ENCODE measurements around the gene PRKCH.

Gene PRKCH

GRCh38 chr14:61499991-61500390, 178.6 kb downstream of the PRKCH start:
- no peak for DNase-seq

- no peak for DNase-seq
These were observed 180.5 kb downstream of the PRKCH start for GRCh38 chr14:61501714-61502458.

- DNase-seq, result no peak
These were observed 181.2 kb downstream of the PRKCH start for GRCh38 chr14:61502459-61503093.

GRCh38 chr14:61503167-61503801, 181.9 kb downstream of the PRKCH start:
- no peak for DNase-seq

GRCh38 chr14:61504901-61505300, 183.5 kb downstream of the PRKCH start:
- DNase-seq, result no peak

- no peak for DNase-seq
These were observed 184.7 kb downstream of the PRKCH start for GRCh38 chr14:61505815-61506809.

- DNase-seq, result no peak
These were observed 187.1 kb downstream of the PRKCH start for GRCh38 chr14:61508526-61508925.

- no peak for DNase-seq
These were observed 189.6 kb downstream of the PRKCH start for GRCh38 chr14:61510736-61511557.

- no peak for DNase-seq
These were observed 190.2 kb downstream of the PRKCH start for GRCh38 chr14:61511558-61511948.

GRCh38 chr14:61512026-61512834, 190.9 kb downstream of the PRKCH start:
- DNase-seq, result peak; percentile 53

GRCh38 chr14:61513986-61514830, 192.8 kb downstream of the PRKCH start:
- DNase-seq, result no peak

GRCh38 chr14:61514927-61515326, 193.5 kb downstream of the PRKCH start:
- DNase-seq, result no peak

GRCh38 chr14:61515436-61516117, 194.2 kb downstream of the PRKCH start:
- DNase-seq, result no peak

GRCh38 chr14:61516118-61516743, 194.9 kb downstream of the PRKCH start:
- DNase-seq, result no peak

GRCh38 chr14:61516964-61517653, 195.7 kb downstream of the PRKCH start:
- no peak for DNase-seq

- peak; percentile 51 for DNase-seq
These were observed 196.6 kb downstream of the PRKCH start for GRCh38 chr14:61517911-61518384.

- DNase-seq, result no peak
These were observed 197.0 kb downstream of the PRKCH start for GRCh38 chr14:61518403-61518802.

GRCh38 chr14:61519106-61519505, 197.7 kb downstream of the PRKCH start:
- no peak for DNase-seq

Data from DMS53 (cell line).